ENCODE results near the gene RNF157. TPM values are rescaled to one million over a fixed set of nuclear protein-coding genes. Genes with fewer than 3 reads are reported as not detected.

RNF157 gene
- total and polyA plus RNA-seq, 2 of the 13 experiments (the other 11 are each of a cell fraction or from before 2014, with no cell fraction given): 0.44 to 1.5 TPM

- no peak overlapping the region for H3K4me3 ChIP-seq (replicated peaks in 1 of 3; ENCODE audit: insufficient read depth in 1 of 3, low read depth in 2 of 3, low read length in 3 of 3)
- in situ Hi-C loops (cut with HindIII; ENCODE audit: extremely low pct_ligation_motif_present, low pct_unique_long_range_greater_than_20kb): loop anchor here (5.0 kb wide), 2 partner anchors 33 to 153 kb away; no protein-coding TSS in a partner anchor
- peaks cover 0 to 13% of the 10 kb centered on the region in 2 experiments; a peak in 3 of 5 replicates for H3K27me3 ChIP-seq (ENCODE audit: control insufficient read depth in 1 of 2, insufficient read depth in 2 of 2, low read length in 2 of 2)
- DNase-seq (ENCODE audit: low spot score) (no peak), FAIRE-seq (no peak), ATAC-seq (peak; percentile 18)
- ChIA-PET POLR2A (interaction anchor here (0.9 to 2.8 kb wide), 8 partner anchors 8 to 141 kb away, joined by 3 to 13 read pairs (median 4); partner anchors contain the start of genes EXOC7 and UBALD2), CTCF (ENCODE audit: low intra/inter-chr PET ratio, low total read pairs) (interaction anchor here (1.0 to 5.1 kb wide), 6 partner anchors 23 to 155 kb away, joined by 3 to 78 read pairs (median 23); no protein-coding TSS in a partner anchor)
- no peaks in the 10 kb centered on the region for H3K9me3 ChIP-seq (ENCODE audit: low read length)
- 17% methylated on average over 7 of the region's 9 CpGs for WGBS (ENCODE audit: low lambda C conversion rate)
- H3K27ac ChIP-seq (ENCODE audit: extremely low read length, insufficient read depth, low read length): no peak overlapping the region
- no peaks in the 10 kb centered on the region for H3K36me3 ChIP-seq (replicated peaks in 1 of 2; ENCODE audit: control insufficient read depth in 1 of 2, insufficient read depth in 2 of 2, low read length in 2 of 2)
- no TSS peak for BruUV-seq (replicated peaks)
- H3K4me1 ChIP-seq (ENCODE audit: insufficient read depth, low read length): peaks cover 24% of the 10 kb centered on the region
- no peak overlapping the region for H3K9ac ChIP-seq (ENCODE audit: insufficient read depth, low read depth, low read length)
- no peaks in the 10 kb centered on the region for H3K79me2 ChIP-seq (ENCODE audit: insufficient read depth, low read length)
- H3K4me2 ChIP-seq (ENCODE audit: low read depth, low read length): no peak overlapping the region
- intact Hi-C loops (cut with micrococcal nuclease; ENCODE audit: unreplicated experiment): no loop called here
- no peaks in the 10 kb centered on the region for H4K20me1 ChIP-seq (ENCODE audit: insufficient read depth, low read length)
- no peak overlapping the region for H2AFZ ChIP-seq (ENCODE audit: low read length)
- TF ChIP-seq ARNT2 (CRISPR knock-in tag; IDR thresholded peaks at IDR 0.05; ENCODE audit: low read depth): no peak
- no peak for TF ChIP-seq ZBTB7B (CRISPR knock-in tag; IDR thresholded peaks at IDR 0.05)
- TF ChIP-seq ARHGAP35 (CRISPR knock-in tag; IDR thresholded peaks at IDR 0.05; ENCODE audit: borderline replicate concordance): no peak
- no peak for TF ChIP-seq SIX1 (CRISPR knock-in tag; IDR thresholded peaks at IDR 0.05; ENCODE audit: borderline replicate concordance)
- TF ChIP-seq ZNF687 (CRISPR knock-in tag; IDR thresholded peaks at IDR 0.05): peak; percentile 38; the same call in 1 of the 2 replicates
- peak; percentile 50; the same call in 1 of the 2 replicates for TF ChIP-seq MNT (IDR thresholded peaks at IDR 0.05)
- 0 out of 2 replicates have a peak, but pooled peaks have one; percentile 72 for TF ChIP-seq HNRNPL (IDR thresholded peaks at IDR 0.05; ENCODE audit: low read depth, low read length)
- TF ChIP-seq ZNF768 (CRISPR knock-in tag; IDR thresholded peaks at IDR 0.05): peak; percentile 85
- TF ChIP-seq ZNF44 (CRISPR knock-in tag; IDR thresholded peaks at IDR 0.05): no peak
- no peak for TF ChIP-seq RERE (CRISPR knock-in tag; IDR thresholded peaks at IDR 0.05; ENCODE audit: low read depth)
Observed at GRCh38 chr17:76123749-76124581, 116.3 kb downstream of the RNF157 start.
